Right lobe of liver (tissue), 6 donors: ENCODE results near the gene GALNTL6. TPM values are rescaled to one million over a fixed set of nuclear protein-coding genes. Genes with fewer than 3 reads are reported as not detected.

Source experiments
- ATAC-seq, 4 donors: fragments of 200-7000 bp; cut with Tn5 transposase; one replicate each; pipeline ENCODE4 v1.9.1; 2020; ENCODE audit warnings: mild to moderate bottlenecking in 4 of 4, moderate library complexity in 4 of 4
- DNase-seq, 3 donors: peaks; one replicate each; pipeline ENCODE4 v3.0.0-alpha.2; 2020
- H3K27ac ChIP-seq, 3 donors: fragments of 200-600 bp; one replicate each; pipeline ENCODE4 v1.8.0; 2022
- H3K27me3 ChIP-seq, 2 donors: fragments of 200-600 bp; one replicate each; pipeline ENCODE4 v1.8.0; 2022
- H3K36me3 ChIP-seq, 4 donors: fragments of 200-600 bp; sonication (generic) in 1 of 4; one replicate each; pipeline versions ENCODE4 v1.5.1 to v1.8.0; 2017 to 2022; ENCODE audit warnings: control low read depth in 1 of 4
- H3K4me1 ChIP-seq, 4 donors: fragments of 200-600 bp; sonication (generic) in 1 of 4; one replicate each; pipeline versions ENCODE4 v1.5.1 to v1.8.0; 2017 to 2022; ENCODE audit warnings: control low read depth in 1 of 4
- H3K4me3 ChIP-seq, 3 donors: fragments of 200-600 bp; one replicate each; pipeline ENCODE4 v1.8.0; 2022
- H3K9me3 ChIP-seq, 4 donors: fragments of 200-600 bp; sonication (generic) in 1 of 4; one replicate each; pipeline versions ENCODE4 v1.5.1 to v1.8.0; 2017 to 2022; ENCODE audit warnings: control low read depth in 1 of 4
- CTCF ChIP-seq, 4 donors: fragments of 200-600 bp in 3 of 4; fragments of 450-650 bp in 1 of 4; IDR thresholded peaks; one replicate each; pipeline versions ENCODE4 v1.5.1 to v1.8.0; 2016 to 2022; ENCODE audit warnings: antibody characterized with exemption in 4 of 4, mild to moderate bottlenecking in 2 of 4
- POLR2A ChIP-seq: fragments of 450-650 bp; IDR thresholded peaks from one replicate; pipeline ENCODE4 v1.6.1; 2017; ENCODE audit warnings: antibody characterized with exemption, mild to moderate bottlenecking
- WGBS: methylation state at CpG from one replicate; pipeline ENCODE4 v1.1.6; 2018; ENCODE audit warnings: low coverage, low lambda C conversion rate; ENCODE audit not compliant: insufficient coverage; ENCODE audit errors: missing lambda C conversion rate; 5-methylcytosine and 5-hydroxymethylcytosine counted together
- intact Hi-C, 2 donors: fragments of 100-400 bp; cut with DNase I; formaldehyde crosslinking; loops; one replicate each; pipeline versions ENCODE4 v1.11.2 to v1.14.1; 2022
- total RNA-seq, 6 experiments: library from RNA; depleted of rRNA in 2 of 6; stranded (reverse); fragments of >200 nt in 2 of 6; fragmentation: NEBNext Ultra II Directional in 3 of 6; extraction: Animal tissue kit (Norgen Biotek cat#: 25700) in 3 of 6; gene quantifications; one replicate each; pipeline versions ENCODE4 v1.1.0 to v1.2.4, GENCODE V29; 2016 to 2023
- donor health status: DM: no; HTN: yes; CAD: no.
- donor health status: DM: no; HTN: no; CAD: no.
- donor health status: DM: no; HTN: no; CAD: no.
- donor health status: DM: no; HTN: yes; CAD: no.
- donor health status: DM: no; HTN: yes; CAD: no.

Gene GALNTL6
- total RNA-seq, 6 experiments from 2014 or later = 0.15 to 1.1 (median 0.30) TPM; not detected in 3

DNA sequence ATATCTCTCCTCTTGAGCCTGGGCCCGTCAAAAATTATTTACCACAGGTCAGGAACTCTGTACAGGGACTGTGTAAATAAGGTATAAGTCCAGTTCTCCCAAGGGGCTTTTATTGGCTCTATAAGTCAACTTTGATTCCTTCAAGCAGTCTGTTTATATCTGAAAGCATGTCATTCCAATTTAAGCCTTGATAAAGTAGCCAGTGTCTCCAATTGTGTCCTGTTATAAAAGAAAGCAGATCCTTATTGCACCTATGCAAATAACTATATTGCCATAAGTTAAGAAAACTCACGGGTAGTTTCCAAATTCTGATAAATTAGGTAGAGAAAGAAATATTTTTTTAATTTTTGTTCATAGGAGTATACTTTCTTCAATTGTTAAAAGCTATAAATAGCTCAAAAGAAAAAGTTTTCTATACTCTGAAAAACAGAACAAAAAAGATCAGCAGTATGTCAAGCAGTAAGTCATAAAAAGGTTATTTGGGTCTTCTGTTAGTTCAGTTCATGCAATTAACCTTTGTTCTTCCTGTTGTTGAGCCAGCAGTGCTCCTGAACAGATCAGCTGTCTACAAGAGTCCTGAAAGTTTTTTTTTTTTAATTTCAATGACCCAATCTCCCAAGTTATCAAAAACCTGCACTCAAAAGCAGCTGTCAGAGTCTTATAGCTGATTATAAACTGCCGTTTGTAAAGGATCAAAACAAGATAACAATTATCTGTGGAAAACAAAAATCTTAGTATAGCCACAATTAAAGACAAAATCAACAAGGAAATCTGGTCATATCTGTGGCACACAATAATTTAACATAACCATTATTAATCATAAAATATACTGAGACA is 1177.0 kb downstream of the GALNTL6 start:
- Histone ChIP-seq H3K9me3 (no peaks in the 10 kb centered on the region), H3K4me1 (no peaks in the 10 kb centered on the region), H3K4me3 (no peak overlapping the region), H3K27ac (no peak overlapping the region), H3K27me3 (no peaks in the 10 kb centered on the region), H3K36me3 (no peaks in the 10 kb centered on the region)
- ATAC-seq (peak; percentile 69 to 80 (median 74)), DNase-seq (no peak)
- WGBS = 32% methylated on average over 3 of the region's 3 CpGs
- TF ChIP-seq POLR2A (no peak), CTCF (IDR thresholded peaks at IDR 0.05) (no peak)
- intact Hi-C loops = no loop called here

- ATAC-seq (no peak), DNase-seq (no peak)
- 52% methylated on average over 5 of the region's 5 CpGs for WGBS
- no peaks in the 10 kb centered on the region for H3K4me1 ChIP-seq
- H3K27me3 ChIP-seq = no peaks in the 10 kb centered on the region
- H3K27ac ChIP-seq = no peak overlapping the region
- no peaks in the 10 kb centered on the region for H3K36me3 ChIP-seq
- H3K4me3 ChIP-seq = no peak overlapping the region
- H3K9me3 ChIP-seq = no peaks in the 10 kb centered on the region
- intact Hi-C loops = no loop called here
- TF ChIP-seq POLR2A = no peak
- no peak for TF ChIP-seq CTCF (IDR thresholded peaks at IDR 0.05)
These were observed 1179.6 kb downstream of the GALNTL6 start for GRCh38 chr4:172992648-172993378.

DNA sequence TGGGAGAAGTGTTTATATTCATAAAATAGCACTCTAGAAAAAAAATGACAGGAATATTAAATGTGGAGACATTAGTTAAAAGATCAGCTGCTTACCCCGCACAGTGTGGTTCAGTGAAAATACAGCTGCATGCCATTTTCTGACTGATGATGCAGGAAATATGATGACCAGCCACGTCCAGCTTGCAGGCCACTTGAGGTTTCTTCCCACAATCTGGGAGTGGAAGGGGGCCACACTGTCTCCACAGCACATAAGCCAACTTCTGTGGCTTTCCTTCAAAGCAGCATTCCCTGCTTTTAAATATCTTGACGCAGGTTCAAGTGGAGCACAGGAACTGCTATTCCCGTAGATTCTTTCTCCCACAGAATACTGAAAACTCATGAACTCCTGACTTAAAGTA is 1182.0 kb downstream of the GALNTL6 start:
- Histone ChIP-seq H3K36me3 (no peaks in the 10 kb centered on the region), H3K4me3 (no peak overlapping the region), H3K27ac (no peak overlapping the region), H3K9me3 (no peaks in the 10 kb centered on the region), H3K27me3 (no peaks in the 10 kb centered on the region), H3K4me1 (no peaks in the 10 kb centered on the region)
- WGBS = 86% methylated on average over 4 of the region's 4 CpGs
- TF ChIP-seq CTCF (IDR thresholded peaks at IDR 0.05) (no peak), POLR2A (no peak)
- DNase-seq (no peak), ATAC-seq (no peak)
- intact Hi-C loops = no loop called here

GRCh38 chr4:172995704-172996103 is 1182.5 kb downstream of the GALNTL6 start:
- 67% methylated on average over 1 of the region's 1 CpG for WGBS
- Histone ChIP-seq H3K4me3 (no peak overlapping the region), H3K9me3 (no peaks in the 10 kb centered on the region), H3K27ac (no peak overlapping the region), H3K4me1 (no peaks in the 10 kb centered on the region), H3K27me3 (no peaks in the 10 kb centered on the region), H3K36me3 (no peaks in the 10 kb centered on the region)
- intact Hi-C loops = no loop called here
- ATAC-seq (no peak), DNase-seq (no peak)
- TF ChIP-seq CTCF (IDR thresholded peaks at IDR 0.05) (no peak), POLR2A (no peak)
